ENCODE data around the gene KIF16B. TPM values are rescaled to one million over a fixed set of nuclear protein-coding genes. Genes with fewer than 3 reads are reported as not detected.
A peak's percentile ranks its signal among the peaks of the same experiment; 100 is the strongest.

Gene KIF16B
- total RNA-seq, 1 donor from 2014 or later: 54.4 TPM

DNA sequence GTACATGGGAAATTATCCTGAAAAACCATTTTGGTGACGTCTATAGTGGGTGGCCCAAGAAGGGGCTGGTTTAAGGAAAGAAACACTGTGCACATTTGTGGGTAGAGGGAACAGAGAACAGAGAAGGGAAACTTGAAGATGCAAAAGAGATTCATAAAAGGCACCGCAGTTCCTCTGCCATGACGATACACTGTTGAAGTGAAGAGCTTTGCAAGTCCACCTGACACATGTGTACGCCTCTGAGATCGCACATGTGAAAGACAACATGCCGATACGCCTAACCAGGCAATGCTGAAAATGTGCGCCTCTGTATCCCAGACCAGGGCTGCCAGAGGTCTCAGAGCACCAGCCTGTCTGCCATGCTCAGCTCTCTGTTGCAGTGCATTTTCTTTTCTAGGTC, 180.9 kb downstream of the KIF16B start:
- no peak for DNase-seq

DNA sequence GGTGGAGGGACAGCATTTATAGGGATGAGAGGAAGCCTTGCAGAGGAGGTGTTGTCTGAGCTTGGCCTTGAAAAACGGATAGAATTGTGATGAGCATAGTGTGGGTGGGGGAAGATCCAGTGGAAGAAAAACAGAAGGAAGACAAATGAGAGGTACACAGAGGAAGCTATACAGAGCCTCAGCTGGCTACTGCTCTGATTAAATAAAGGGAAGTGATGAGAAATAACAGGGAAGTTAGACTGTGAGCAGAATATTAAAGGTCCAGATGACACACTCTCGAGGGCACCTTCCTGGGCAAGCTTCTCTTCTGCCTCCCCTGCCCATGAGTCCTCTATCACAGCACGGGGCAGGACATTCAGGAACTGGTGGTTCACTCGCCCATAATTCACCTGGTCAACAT, 182.3 kb downstream of the KIF16B start:
- no peak for DNase-seq

DNA sequence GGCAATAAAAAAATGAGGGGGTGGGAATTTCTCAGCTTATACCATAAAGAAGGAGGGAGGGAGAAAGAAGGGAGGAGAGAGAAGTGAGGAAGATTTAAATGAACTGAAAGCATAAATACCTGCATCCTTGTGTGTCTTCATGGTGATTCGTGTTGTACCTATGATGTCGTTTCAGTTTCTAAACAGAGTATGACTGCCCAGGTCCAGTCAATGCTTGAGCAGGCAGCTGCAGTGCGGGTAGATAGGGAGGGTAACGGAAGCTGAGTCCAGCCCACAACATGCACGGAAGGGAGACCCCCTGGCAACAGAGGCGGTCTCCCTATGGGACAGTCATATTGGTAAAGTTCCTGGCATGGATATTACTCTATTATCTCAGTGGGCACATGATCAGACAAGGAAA, 184.5 kb downstream of the KIF16B start:
- DNase-seq: no peak

DNA sequence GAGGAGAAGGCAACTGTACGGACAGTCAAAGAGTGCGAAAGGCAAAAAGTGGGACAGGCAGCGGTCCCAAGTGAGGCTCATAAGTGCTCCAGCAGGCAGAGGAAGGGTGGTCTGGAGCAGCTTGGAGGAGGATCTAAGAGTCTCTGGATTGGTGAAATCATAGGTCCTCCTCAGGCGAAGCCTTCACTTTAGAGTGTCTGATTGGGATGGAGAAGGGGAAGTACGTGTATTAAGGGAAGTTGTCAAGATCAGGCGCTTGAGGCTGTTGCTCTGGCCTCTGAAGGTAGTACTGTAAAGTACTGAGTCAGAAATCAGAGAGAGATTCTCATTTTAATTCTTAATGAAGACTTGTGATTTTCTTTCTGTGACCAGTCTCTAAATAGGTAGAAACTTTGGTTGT, 185.6 kb downstream of the KIF16B start:
- DNase-seq: no peak

DNA sequence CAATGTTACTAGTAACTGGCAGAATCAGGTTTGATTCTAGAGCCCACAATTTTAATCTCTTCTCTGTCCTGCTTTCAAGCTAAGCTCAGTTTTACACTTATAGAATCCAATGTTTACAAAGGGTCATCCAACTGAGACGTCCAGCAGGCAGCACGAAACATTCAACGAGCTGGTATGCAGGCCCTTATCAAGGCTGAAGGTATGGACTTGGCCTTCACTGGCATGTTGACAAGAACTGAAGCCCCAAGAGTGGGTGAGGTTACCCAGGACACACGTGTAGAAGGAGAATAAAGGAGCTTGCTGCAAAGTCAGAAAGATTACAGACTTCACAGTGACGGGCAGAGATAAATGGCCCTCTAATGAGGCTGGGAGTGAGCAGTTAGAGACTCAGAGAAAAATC, 187.4 kb downstream of the KIF16B start:
- no peak for DNase-seq

DNA sequence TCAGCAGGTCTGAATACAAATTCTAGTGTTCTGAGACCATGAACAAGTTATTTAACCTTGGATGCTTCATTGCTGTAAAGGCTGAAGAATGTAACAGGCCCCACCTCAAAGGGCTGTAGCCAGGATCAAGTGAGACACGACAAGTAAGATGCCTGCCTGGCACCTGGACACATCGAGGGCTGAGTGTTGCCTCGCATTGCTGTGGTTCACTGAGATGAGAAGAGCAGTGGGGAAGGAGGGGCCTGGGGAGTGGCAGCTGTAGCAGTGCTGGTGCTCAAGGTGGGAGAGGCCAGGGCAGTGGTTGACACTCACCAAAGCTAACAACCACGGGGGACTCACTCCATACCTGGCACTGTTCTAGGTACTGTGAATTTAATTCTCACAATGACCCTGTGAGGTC, 187.8 kb downstream of the KIF16B start:
- DNase-seq: no peak

DNA sequence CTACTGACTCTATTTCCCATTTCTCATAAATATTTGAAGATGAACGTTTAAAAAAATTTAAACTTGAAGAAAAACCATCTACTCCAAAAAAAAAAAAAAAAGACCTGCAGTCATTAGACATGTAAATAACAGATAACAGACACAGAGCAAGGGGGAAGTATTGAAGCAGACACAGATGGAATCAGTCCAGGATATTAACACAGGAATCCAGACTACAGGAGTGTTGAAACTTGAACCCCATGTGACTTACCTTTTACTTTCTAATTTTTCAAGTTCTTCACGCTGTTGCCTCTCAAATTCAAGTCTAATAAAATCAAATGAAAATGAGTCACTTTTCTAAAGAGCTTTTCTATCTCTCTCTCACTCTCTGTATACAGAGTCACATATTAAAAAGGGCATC, 191.8 kb downstream of the KIF16B start:
- no peak for DNase-seq

DNA sequence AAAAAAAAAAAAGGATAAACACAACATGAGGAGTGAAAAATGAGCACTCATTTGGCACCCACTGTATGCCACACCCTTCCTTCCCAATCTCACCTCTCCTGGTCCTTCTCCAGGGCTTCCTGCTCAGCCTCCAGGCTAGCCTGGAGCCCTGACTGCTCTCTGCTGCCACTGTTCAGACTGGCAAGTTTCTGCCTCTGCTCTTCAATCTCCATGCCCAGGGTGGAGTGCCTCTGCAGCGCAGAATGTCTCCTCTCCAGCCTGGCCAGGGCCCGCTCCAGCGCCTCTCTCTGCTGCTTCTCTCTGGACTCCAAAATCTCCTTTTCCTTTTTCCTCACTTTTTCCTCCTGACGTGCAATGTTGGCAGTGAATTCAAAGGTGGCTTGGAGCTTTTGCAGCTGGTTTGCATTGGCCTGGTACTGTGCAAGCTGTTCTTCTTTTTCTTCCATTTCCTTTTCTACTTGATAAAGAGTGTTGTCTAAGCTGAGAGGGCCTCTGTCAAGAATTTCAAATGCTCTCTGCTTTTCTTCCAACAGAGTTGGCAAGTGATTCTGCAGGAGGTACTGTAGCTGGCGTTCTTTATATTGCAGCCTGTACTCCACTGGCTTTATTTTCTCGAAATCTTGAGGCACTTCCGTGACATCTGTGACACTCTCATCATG, 194.4 kb downstream of the KIF16B start:
- DNase-seq: no peak

DNA sequence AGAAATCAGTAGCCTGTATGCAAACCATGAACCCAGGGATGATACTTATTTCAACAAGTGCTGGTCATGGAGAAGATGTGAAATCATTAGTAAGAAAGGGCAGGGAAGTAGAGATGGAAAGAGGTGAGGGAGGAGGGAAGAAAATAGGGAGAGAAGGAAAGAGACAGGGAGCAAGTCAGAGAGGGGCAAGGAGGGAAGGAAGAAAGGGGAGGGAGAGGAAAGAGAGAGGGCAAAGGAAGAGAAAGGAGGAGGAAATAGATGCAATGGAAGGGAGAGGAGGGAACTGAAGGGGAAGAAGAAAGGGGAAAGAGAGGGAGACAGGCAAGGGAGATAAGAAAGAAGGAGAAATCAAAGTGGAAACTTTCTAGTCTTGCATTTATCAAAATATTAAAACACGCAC, 195.1 kb downstream of the KIF16B start:
- DNase-seq: no peak

DNA sequence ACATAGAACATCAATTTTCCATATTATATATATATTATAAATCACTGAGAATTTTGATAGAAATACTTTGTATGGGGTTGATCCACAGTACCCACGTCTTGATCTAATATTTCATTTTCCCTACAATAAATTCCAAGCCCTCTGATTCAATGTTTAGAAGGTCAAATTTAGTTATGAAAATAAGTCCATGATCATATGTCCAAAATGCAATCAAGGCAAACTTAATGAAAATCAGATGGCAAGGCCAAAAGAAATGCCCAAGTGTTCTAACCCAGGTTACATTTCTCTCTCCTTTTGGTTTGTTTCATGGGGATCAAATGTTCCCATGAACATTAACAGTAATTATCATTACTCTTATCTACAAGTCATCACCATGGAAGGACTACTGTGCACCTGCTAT, 203.8 kb downstream of the KIF16B start:
- DNase-seq: no peak

DNA sequence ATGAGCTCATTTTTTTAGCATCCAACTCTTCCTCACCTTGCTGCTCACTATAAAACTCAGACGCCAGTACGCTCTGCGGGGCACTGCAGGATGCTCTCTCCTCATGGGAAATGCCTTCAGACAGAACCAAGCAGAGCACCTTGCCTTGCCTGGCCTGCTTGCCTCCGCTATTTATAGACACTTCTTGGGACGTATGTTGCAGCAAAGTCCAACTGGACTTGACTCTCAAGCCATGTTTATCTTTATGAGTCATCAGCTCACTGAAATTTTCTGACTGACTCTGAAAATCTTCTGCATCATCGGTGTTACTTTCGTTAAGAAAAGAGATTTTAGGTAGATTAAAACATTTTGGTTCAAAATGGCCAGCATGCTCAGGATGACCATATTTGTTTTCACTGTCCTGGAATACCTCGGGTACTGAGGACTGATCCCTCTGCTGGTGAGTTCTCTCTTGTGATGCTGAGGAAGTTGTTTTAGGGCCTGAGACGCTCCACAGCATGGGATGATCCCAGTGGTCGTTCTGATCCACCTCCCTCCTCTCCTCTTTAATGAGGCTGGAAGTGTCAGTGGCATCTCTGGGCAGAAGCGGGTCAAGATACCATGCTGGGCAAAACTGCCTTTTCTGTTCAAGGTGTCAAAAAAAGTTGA, 204.5 kb downstream of the KIF16B start:
- no peak for DNase-seq

DNA sequence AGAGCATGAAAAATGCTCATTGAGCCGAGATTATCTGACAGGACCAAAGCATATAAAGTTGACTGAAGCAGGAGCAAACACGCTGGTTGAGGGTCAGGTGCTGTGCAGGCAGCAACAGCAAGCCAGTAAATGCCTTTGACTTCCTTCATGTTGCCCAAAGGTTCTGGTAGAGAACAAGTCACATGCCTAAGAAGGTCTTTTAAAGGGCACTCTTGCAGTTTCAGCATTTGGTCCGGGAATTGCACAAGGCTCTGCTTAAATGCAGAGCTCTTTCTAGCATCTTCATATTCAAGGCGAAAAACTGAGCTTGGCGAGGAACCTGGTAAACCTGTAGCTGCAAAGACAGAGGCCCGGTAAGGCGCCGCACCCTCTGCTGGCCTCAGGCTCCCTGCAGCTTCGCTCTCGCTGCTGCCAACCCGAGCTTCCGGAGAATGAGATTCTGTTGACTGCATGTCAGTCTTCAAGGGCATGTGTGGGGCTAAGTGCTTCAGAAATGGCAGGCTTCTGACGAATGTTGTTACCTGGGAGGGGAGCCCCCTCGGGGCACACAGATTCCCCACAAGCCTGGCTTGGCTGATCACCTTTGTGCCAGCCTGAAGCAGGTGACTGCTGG, 205.2 kb downstream of the KIF16B start:
- no peak for DNase-seq

DNA sequence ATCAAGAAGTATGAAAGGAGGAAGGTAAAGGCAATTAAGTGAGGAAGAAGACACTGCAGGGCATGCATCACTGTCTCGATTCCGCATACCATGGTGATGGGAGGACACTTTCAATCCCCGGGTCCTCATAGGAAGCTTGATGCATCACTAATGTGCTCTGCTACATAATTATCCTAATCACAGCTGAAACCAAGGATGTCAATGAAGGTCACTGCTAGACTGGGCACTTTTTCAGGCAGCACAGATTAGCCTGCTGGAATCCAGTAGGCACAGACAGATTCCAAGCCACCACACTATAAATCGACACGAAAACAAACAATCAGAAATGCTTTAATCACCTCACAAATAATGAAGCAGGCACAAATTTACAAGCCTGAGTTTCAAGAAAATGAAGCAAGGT, 206.7 kb downstream of the KIF16B start:
- DNase-seq: no peak

DNA sequence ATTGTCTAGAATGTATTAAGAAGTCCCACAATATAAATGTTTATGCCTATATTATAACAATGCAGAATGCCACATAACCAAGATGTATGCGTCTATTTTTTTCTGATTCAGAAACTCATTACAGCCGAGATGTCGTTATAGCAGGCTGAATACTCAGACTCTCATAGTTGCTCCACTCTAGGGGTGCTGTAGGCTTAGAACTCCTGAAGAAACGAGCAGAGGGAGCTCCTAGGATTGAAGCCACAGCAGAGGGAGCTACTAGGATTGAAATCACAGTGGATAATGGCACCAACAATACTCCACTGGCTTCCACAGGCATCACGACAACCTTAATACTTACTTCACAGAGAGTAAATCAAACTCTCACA, 208.9 kb downstream of the KIF16B start:
- DNase-seq: no peak

DNA sequence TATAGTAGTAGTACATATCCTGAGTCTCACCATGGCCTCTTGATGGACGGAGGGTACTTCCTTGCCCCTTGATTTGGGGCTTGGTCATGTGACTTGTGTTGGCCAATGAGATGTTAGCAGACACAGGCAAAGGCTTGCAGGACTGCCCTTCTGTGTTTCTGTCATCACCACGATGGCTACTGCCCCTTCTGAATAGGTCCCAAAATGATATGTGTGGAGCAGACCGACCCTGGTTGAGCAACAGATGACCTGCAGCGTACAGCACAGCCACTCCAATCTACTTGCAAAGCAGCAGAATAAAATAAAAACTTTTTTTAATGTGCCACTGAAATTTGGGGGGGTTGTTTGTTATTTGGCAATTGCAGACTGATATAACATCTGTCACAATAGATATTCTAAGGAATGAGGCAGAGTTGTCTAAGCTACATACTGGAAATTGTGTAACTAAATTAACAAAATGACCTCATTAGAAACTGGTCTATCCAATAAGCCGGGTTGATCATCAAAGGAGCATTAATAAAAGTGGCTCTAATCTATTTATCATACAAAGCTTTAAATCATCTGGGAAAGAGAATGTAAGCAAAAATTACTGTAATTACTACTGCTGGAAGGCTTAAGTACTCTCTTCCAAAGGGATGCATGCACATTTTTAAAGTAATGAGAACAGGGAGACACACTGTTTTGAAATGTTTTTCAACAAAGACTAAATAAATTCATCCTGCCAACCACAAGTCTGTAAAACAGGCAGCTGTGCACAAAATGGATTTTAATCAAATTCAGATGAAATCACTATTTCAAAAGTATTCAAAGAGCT, 209.5 kb downstream of the KIF16B start:
- DNase-seq: no peak

DNA sequence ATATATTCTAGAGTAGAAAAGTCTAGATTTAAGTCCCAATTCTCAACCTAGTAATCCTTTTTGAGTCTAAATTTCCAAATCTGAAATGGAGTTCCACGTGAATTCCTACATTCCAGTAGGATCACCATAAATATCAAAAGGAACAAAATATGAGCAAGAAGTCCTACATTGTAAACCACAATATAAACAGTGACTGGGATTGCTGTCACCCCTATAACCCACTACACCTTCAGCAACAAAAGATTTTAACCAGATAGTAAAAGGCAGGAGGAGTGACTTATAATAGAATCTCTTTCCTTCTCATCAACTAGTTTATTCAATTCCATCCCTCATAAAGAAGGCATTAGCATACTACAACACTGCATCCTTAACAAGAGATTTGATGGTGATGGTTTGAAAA, 210.6 kb downstream of the KIF16B start:
- DNase-seq: no peak

DNA sequence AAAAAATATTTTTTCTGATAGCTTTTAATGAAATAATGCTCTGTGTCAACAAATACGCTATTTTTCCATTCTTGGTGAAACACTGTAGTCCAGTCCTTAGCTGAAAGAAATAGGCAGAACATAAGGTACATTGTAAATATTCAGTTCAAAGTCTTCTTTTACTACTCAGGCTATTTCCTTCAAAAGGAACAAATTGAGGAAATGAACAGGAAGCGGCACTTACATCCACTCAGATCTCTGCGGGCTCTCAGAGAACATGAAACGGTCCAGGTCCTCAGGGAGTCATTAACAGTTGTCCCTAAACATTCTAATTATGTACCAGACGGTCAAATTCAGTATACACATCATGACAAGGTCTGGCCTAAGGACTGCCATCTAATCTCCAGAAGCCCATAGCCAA, 212.6 kb downstream of the KIF16B start:
- DNase-seq: no peak

DNA sequence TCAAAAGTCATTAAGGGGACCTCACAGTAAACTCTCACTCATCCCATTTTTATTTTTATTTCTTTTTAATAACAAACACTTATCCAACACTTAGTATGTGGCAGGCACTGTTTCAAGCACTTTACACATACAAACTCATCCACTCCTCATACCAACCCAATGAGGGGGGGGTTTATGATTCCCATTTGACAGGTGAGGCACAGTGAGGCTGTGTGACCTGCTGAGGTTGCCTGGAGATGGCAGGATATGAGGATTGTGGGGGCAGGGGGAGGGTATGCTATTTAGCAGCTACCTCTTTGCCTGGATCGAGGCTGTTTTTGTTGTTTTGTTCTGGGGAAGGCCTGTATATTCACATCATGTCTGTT, 219.8 kb downstream of the KIF16B start:
- no peak for DNase-seq

DNA sequence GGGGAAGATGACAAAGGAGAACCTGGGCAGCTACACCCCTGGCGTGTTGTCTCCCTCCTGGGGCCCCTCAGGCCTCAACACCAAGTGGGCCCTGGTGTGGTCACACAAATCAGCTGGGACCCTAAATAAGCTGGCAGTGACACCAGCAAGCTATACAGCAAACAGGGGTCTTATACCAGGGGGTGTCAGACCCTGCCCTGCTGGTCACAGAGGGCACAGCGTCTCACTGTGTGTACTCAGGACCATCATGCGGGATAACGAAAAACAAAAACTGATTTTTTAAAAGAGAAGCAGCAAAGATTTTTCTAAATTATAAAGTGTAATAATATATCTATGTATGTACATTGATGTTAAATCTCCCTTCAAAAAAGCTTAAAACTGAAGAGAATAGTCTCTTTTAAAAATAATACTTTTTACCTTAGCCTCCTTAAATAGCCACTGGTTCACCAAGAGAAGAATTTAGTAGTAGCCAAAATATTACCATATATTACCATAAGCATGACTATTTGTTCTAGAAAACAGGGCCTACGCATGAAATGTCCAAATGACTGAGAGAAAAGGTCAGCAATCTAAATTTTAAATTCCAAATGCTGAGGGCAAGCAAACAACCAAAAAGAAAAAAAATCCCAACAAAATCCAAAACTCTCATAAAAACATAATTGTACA, 220.4 kb downstream of the KIF16B start:
- DNase-seq: no peak

DNA sequence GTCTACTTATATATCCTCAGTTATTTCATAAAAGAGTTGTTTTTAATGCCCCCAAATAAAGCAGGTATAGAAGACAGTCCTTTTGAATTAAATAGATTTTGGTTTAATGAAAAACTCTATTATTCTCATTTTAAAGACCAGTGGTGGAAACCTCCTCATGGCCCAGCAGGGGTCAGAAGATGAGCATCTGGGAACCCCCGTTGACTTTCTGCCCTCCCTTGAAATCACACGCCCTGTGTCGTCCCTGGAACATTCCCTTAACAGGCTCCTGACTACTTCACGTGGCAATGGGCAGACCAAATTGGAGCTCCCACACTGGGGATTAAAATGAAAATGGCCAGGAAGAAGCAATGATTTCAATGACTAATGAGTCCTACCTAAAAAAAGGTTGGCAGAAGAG, 220.9 kb downstream of the KIF16B start:
- DNase-seq: no peak

DNA sequence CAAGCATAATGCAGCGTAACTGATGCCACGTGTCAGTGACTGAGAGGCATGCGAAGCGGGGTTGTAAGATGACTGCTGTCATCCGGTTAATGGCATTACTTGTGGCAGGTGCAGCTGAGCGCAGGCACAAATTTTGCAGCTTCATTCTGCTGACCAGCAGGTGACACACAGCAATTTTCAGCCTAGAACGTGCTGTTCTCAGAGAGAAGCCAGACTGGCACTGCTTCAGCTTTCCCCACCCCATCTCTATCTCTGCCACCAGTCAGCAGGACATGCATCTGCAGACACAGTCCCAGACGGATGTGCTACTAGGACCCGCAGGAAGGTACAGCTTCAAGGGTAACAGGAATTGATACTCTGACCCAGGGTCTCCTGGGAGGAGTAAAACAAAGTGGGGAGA, 221.8 kb downstream of the KIF16B start:
- peak; percentile 18 for DNase-seq

DNA sequence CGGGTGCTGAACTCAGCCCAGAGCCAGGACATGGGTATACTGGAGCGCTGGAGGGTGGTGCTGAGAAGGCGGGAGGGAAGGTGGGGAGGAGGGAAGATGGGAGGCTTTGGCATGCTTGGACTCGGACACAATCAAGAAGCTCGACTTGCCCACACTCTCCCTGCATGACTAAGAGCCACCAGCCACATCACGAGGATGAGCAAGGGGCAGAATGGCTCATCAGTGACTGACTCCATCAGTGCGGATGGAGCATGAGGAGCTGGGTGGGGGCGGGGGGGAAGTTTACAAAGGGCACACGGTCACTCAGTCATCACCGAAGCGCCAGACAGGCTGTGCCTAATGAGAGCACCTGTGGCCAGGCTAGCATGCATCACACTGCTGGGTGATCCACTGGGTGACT, 222.8 kb downstream of the KIF16B start:
- DNase-seq: no peak
